ENCODE data around the gene CAPZA2. TPM values are rescaled to one million over a fixed set of nuclear protein-coding genes. Genes with fewer than 3 reads are reported as not detected.

CAPZA2 gene
- total and polyA plus RNA-seq, 4 donors, result 157 to 214 (median 188) TPM

DNA sequence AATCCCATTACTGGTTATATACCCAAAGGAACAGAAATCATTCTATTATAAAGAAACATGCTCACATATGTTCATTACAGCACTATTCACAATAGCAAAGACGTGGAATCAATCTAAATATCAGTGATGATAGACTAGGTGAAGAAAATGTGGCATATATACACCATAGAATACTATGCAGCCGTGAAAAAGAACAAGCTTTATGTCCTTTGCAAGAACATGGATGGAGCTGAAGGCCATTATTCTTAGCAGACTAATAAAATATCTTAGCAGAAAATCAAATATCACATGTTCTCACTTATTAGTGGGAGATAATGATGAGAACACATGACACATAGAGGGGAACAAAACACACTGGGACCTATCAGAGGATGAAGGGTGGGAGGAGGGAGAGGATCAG is 38.8 kb downstream of the CAPZA2 start:
- H3K9me3 ChIP-seq (ENCODE audit: control insufficient read depth, insufficient read depth, low read length), result no peaks in the 10 kb centered on the region
- H3K27me3 ChIP-seq (ENCODE audit: control insufficient read depth, insufficient read depth, low read length), result no peaks in the 10 kb centered on the region
- no CpG with 5 or more reads among the region's 2 CpGs for WGBS (ENCODE audit: insufficient coverage)
- H3K4me1 ChIP-seq (ENCODE audit: control insufficient read depth, insufficient read depth, low read length), result no peaks in the 10 kb centered on the region
- DNase-seq (ENCODE audit: low read depth in 4 of 6, low spot score in 6 of 6), result no peak
- no peak overlapping the region for H3K4me3 ChIP-seq (ENCODE audit: low read depth, low read length)
- H3K36me3 ChIP-seq (ENCODE audit: control insufficient read depth, insufficient read depth, low read length), result no peaks in the 10 kb centered on the region
- H3K27ac ChIP-seq (ENCODE audit: low read depth, low read length), result no peak overlapping the region

GRCh38 chr7:116902867-116903266 is 40.5 kb downstream of the CAPZA2 start:
- DNase-seq (ENCODE audit: low read depth in 4 of 6, low spot score in 6 of 6), result no peak
- Histone ChIP-seq H3K4me1 (ENCODE audit: control insufficient read depth, insufficient read depth, low read length) (no peaks in the 10 kb centered on the region), H3K27me3 (ENCODE audit: control insufficient read depth, insufficient read depth, low read length) (no peaks in the 10 kb centered on the region), H3K9me3 (ENCODE audit: control insufficient read depth, insufficient read depth, low read length) (no peaks in the 10 kb centered on the region), H3K27ac (ENCODE audit: low read depth, low read length) (no peak overlapping the region), H3K36me3 (ENCODE audit: control insufficient read depth, insufficient read depth, low read length) (peaks cover under 1% of the 10 kb centered on the region), H3K4me3 (ENCODE audit: low read depth, low read length) (no peak overlapping the region)
- WGBS (ENCODE audit: insufficient coverage), result no CpG with 5 or more reads among the region's 3 CpGs

DNA sequence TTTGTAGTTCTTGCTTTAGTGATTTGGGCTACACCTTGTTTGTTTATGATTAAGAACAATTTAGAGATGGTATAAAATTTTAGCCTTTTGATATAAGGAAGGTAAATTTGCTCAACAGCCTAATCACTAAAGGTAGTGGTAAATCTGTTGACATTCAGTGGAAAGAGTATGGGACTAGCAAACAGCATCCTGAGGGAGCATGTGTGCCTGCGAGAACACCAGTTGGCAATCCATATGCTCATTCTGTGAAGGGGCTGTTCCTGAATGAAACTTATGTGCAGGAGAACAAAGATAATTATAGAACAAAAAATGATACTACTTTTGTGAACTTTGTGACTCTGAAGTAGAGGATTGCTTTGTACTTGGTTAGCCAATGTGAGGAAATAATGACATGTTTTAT is 44.0 kb downstream of the CAPZA2 start:
- DNase-seq (ENCODE audit: low read depth in 4 of 6, low spot score in 6 of 6), result peak in 1 of 6 donors; percentile 80
- Histone ChIP-seq H3K27me3 (ENCODE audit: control insufficient read depth, insufficient read depth, low read length) (no peaks in the 10 kb centered on the region), H3K4me1 (ENCODE audit: control insufficient read depth, insufficient read depth, low read length) (no peaks in the 10 kb centered on the region), H3K36me3 (ENCODE audit: control insufficient read depth, insufficient read depth, low read length) (peaks cover 9% of the 10 kb centered on the region), H3K9me3 (ENCODE audit: control insufficient read depth, insufficient read depth, low read length) (no peaks in the 10 kb centered on the region), H3K27ac (ENCODE audit: low read depth, low read length) (no peak overlapping the region), H3K4me3 (ENCODE audit: low read depth, low read length) (no peak overlapping the region)
- WGBS (ENCODE audit: insufficient coverage), result no CpG with 5 or more reads among the region's 1 CpG

DNA sequence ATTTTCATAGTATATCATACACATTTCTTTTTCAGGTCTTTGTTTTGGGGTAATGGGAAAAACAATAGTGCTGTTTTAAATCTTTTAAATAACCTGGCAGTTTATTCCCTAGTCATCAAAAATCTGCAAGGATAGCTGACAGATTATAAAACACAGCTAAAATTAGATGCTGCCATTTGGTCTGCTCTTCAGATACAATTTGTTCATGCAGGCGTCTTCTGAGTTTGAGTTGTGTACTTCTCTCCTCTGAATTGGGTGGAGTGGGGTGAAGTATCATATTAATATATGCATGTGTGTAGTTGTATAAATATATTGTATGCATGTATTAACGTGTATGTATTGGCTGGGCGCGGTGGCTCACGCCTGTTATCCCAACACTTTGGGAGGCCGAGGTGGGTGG is 48.0 kb downstream of the CAPZA2 start:
- WGBS (ENCODE audit: insufficient coverage), result 100% methylated on average over 1 of the region's 6 CpGs
- H3K27ac ChIP-seq (ENCODE audit: low read depth, low read length), result no peak overlapping the region
- H3K36me3 ChIP-seq (ENCODE audit: control insufficient read depth, insufficient read depth, low read length), result peaks cover 30% of the 10 kb centered on the region
- H3K9me3 ChIP-seq (ENCODE audit: control insufficient read depth, insufficient read depth, low read length), result no peaks in the 10 kb centered on the region
- no peaks in the 10 kb centered on the region for H3K27me3 ChIP-seq (ENCODE audit: control insufficient read depth, insufficient read depth, low read length)
- no peaks in the 10 kb centered on the region for H3K4me1 ChIP-seq (ENCODE audit: control insufficient read depth, insufficient read depth, low read length)
- DNase-seq (ENCODE audit: low read depth in 4 of 6, low spot score in 6 of 6), result peak in 1 of 6 donors; percentile 7
- no peak overlapping the region for H3K4me3 ChIP-seq (ENCODE audit: low read depth, low read length)

DNA sequence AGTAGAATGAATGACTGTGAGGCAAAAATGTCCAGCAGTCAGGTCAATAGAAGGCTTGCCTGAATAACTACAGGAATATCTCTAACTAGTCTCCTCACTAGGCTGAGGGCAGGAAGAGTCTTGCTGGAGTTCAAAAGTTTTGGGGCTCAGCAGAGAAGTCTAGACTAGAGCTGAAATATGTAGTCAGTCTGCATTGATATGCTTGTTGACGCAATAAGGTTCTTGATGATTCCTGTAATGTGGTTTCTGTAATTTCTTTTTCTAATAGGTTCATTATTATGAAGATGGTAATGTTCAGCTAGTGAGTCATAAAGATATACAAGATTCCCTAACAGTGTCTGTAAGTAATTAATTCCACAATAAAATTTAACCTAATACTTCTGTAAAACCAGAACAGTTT is 49.4 kb downstream of the CAPZA2 start:
- H3K36me3 ChIP-seq (ENCODE audit: control insufficient read depth, insufficient read depth, low read length), result peaks cover 36% of the 10 kb centered on the region
- no peak overlapping the region for H3K4me3 ChIP-seq (ENCODE audit: low read depth, low read length)
- no CpG with 5 or more reads among the region's 1 CpG for WGBS (ENCODE audit: insufficient coverage)
- H3K4me1 ChIP-seq (ENCODE audit: control insufficient read depth, insufficient read depth, low read length), result no peaks in the 10 kb centered on the region
- H3K9me3 ChIP-seq (ENCODE audit: control insufficient read depth, insufficient read depth, low read length), result no peaks in the 10 kb centered on the region
- no peaks in the 10 kb centered on the region for H3K27me3 ChIP-seq (ENCODE audit: control insufficient read depth, insufficient read depth, low read length)
- H3K27ac ChIP-seq (ENCODE audit: low read depth, low read length), result no peak overlapping the region
- DNase-seq (ENCODE audit: low read depth in 4 of 6, low spot score in 6 of 6), result peak in 1 of 6 donors; percentile 61

GRCh38 chr7:116912269-116912909 is 50.0 kb downstream of the CAPZA2 start:
- no peaks in the 10 kb centered on the region for H3K9me3 ChIP-seq (ENCODE audit: control insufficient read depth, insufficient read depth, low read length)
- H3K27ac ChIP-seq (ENCODE audit: low read depth, low read length), result no peak overlapping the region
- H3K27me3 ChIP-seq (ENCODE audit: control insufficient read depth, insufficient read depth, low read length), result no peaks in the 10 kb centered on the region
- no peak for DNase-seq (ENCODE audit: low read depth in 4 of 6, low spot score in 6 of 6)
- no CpG with 5 or more reads among the region's 1 CpG for WGBS (ENCODE audit: insufficient coverage)
- no peak overlapping the region for H3K4me3 ChIP-seq (ENCODE audit: low read depth, low read length)
- no peaks in the 10 kb centered on the region for H3K4me1 ChIP-seq (ENCODE audit: control insufficient read depth, insufficient read depth, low read length)
- H3K36me3 ChIP-seq (ENCODE audit: control insufficient read depth, insufficient read depth, low read length), result peaks cover 40% of the 10 kb centered on the region

- DNase-seq (ENCODE audit: low read depth in 4 of 6, low spot score in 6 of 6), result peak in 1 of 6 donors; percentile 35
Measured at GRCh38 chr7:116918704-116919103, 56.3 kb downstream of the CAPZA2 start.

GRCh38 chr7:116920359-116920758 is 58.0 kb downstream of the CAPZA2 start:
- DNase-seq (ENCODE audit: low read depth in 4 of 6, low spot score in 6 of 6), result no peak
- no peak overlapping the region for H3K27ac ChIP-seq (ENCODE audit: low read depth, low read length)
- no peaks in the 10 kb centered on the region for H3K4me1 ChIP-seq (ENCODE audit: control insufficient read depth, insufficient read depth, low read length)
- peaks cover 13% of the 10 kb centered on the region for H3K36me3 ChIP-seq (ENCODE audit: control insufficient read depth, insufficient read depth, low read length)
- H3K27me3 ChIP-seq (ENCODE audit: control insufficient read depth, insufficient read depth, low read length), result no peaks in the 10 kb centered on the region
- H3K4me3 ChIP-seq (ENCODE audit: low read depth, low read length), result no peak overlapping the region
- H3K9me3 ChIP-seq (ENCODE audit: control insufficient read depth, insufficient read depth, low read length), result no peaks in the 10 kb centered on the region

More at GRCh38 chr7:116918704-116919103, 56.3 kb downstream of the CAPZA2 start:
- Histone ChIP-seq H3K4me3 (ENCODE audit: low read depth, low read length) (no peak overlapping the region), H3K9me3 (ENCODE audit: control insufficient read depth, insufficient read depth, low read length) (no peaks in the 10 kb centered on the region), H3K36me3 (ENCODE audit: control insufficient read depth, insufficient read depth, low read length) (peaks cover 23% of the 10 kb centered on the region), H3K27me3 (ENCODE audit: control insufficient read depth, insufficient read depth, low read length) (no peaks in the 10 kb centered on the region), H3K27ac (ENCODE audit: low read depth, low read length) (no peak overlapping the region), H3K4me1 (ENCODE audit: control insufficient read depth, insufficient read depth, low read length) (no peaks in the 10 kb centered on the region)
- WGBS (ENCODE audit: insufficient coverage), result no CpG with 5 or more reads among the region's 3 CpGs

- Histone ChIP-seq H3K27ac (ENCODE audit: low read depth, low read length) (no peak overlapping the region), H3K4me1 (ENCODE audit: control insufficient read depth, insufficient read depth, low read length) (no peaks in the 10 kb centered on the region), H3K4me3 (ENCODE audit: low read depth, low read length) (no peak overlapping the region), H3K9me3 (ENCODE audit: control insufficient read depth, insufficient read depth, low read length) (no peaks in the 10 kb centered on the region), H3K36me3 (ENCODE audit: control insufficient read depth, insufficient read depth, low read length) (peaks cover 1% of the 10 kb centered on the region), H3K27me3 (ENCODE audit: control insufficient read depth, insufficient read depth, low read length) (no peaks in the 10 kb centered on the region)
- WGBS (ENCODE audit: insufficient coverage), result 69% methylated on average over 2 of the region's 5 CpGs
- DNase-seq (ENCODE audit: low read depth in 4 of 6, low spot score in 6 of 6), result no peak
Measured at GRCh38 chr7:116922545-116922944, 60.2 kb downstream of the CAPZA2 start.

- H3K4me3 ChIP-seq (ENCODE audit: low read depth, low read length), result no peak overlapping the region
- H3K9me3 ChIP-seq (ENCODE audit: control insufficient read depth, insufficient read depth, low read length), result no peaks in the 10 kb centered on the region
- no peak for DNase-seq (ENCODE audit: low read depth in 4 of 6, low spot score in 6 of 6)
- H3K27ac ChIP-seq (ENCODE audit: low read depth, low read length), result no peak overlapping the region
- H3K27me3 ChIP-seq (ENCODE audit: control insufficient read depth, insufficient read depth, low read length), result no peaks in the 10 kb centered on the region
- H3K36me3 ChIP-seq (ENCODE audit: control insufficient read depth, insufficient read depth, low read length), result no peaks in the 10 kb centered on the region
- WGBS (ENCODE audit: insufficient coverage), result no CpG with 5 or more reads among the region's 5 CpGs
- H3K4me1 ChIP-seq (ENCODE audit: control insufficient read depth, insufficient read depth, low read length), result no peaks in the 10 kb centered on the region
Measured at GRCh38 chr7:116924741-116925140, 62.4 kb downstream of the CAPZA2 start.

All from spinal cord (tissue), 10 donors.